Thyroid gland (tissue), 4 donors: ENCODE results near the gene RALGAPA1.
"Not testable (repeated sequence)": the region's sequence is repeated elsewhere in the genome, so short reads cannot be mapped to it uniquely, and the experiment has no call there.

Experiments used
- POLR2A ChIP-seq, 2 donors: fragments of 450-650 bp; IDR thresholded peaks; one replicate each; pipeline ENCODE4 v1.6.1; 2017; ENCODE audit warnings: antibody characterized with exemption in 2 of 2, mild to moderate bottlenecking in 2 of 2, moderate library complexity in 1 of 2
- TF ChIP-seq, protein P1 (sequence below), 6 experiments: fragments of 200-600 bp in 3 of 6; fragments of 450-650 bp in 3 of 6; sonication (generic) in 3 of 6; IDR thresholded peaks; one replicate each; pipeline ENCODE4 v1.5.1; 2016 to 2019; ENCODE audit warnings: antibody characterized with exemption in 6 of 6, mild to moderate bottlenecking in 2 of 6, inconsistent platforms in 1 of 6, moderate library complexity in 1 of 6

DNA sequence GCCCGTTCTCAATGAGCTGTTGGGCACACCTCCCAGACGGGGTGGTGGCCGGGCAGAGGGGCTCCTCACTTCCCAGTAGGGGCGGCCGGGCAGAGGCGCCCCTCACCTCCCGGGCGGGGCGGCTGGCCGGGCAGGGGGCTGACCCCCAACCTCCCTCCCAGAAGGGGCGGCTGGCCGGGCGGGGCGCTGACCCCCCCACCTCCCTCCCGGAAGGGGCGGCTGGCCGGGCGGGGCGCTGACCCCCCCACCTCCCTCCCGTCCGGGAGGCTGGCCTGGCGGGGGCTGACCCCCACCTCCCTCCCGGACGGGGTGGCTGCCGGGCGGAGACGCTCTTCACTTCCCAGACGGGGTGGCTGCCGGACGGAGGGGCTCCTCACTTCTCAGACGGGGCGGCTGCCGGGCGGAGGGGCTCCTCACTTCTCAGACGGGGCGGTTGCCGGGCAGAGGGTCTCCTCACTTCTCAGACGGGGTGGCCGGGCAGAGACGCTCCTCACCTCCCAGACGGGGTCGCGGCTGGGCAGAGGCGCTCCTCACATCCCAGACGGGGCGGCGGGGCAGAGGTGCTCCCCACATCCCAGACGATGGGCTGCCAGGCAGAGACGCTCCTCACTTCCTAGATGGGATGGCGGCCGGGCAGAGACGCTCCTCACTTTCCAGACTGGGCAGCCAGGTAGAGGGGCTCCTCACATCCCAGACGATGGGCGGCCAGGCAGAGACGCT lies 15.5 kb upstream of the RALGAPA1 start:
- TF ChIP-seq, protein P1, sequence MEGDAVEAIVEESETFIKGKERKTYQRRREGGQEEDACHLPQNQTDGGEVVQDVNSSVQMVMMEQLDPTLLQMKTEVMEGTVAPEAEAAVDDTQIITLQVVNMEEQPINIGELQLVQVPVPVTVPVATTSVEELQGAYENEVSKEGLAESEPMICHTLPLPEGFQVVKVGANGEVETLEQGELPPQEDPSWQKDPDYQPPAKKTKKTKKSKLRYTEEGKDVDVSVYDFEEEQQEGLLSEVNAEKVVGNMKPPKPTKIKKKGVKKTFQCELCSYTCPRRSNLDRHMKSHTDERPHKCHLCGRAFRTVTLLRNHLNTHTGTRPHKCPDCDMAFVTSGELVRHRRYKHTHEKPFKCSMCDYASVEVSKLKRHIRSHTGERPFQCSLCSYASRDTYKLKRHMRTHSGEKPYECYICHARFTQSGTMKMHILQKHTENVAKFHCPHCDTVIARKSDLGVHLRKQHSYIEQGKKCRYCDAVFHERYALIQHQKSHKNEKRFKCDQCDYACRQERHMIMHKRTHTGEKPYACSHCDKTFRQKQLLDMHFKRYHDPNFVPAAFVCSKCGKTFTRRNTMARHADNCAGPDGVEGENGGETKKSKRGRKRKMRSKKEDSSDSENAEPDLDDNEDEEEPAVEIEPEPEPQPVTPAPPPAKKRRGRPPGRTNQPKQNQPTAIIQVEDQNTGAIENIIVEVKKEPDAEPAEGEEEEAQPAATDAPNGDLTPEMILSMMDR (IDR thresholded peaks at IDR 0.05): not testable (repeated sequence)
- not testable (repeated sequence) for TF ChIP-seq POLR2A (IDR thresholded peaks at IDR 0.05)
